IMR-90 (cell line): ENCODE data around the gene TRIM28. TPM values are rescaled to one million over a fixed set of nuclear protein-coding genes. Genes with fewer than 3 reads are reported as not detected.

Experiments
- ATAC-seq: fragments of 200-7000 bp; cut with Tn5 transposase; 2 replicates; pipeline ENCODE4 v1.9.1; 2020; ENCODE audit warnings: low read depth, mild to moderate bottlenecking, moderate library complexity
- BruUV-seq: library from RNA; stranded (reverse); fragments of 400-500 nt; replicated peaks from 2 replicates; lab custom pipeline; 2021; lab: Mats Ljungman, UMichigan
- CTCF ChIA-PET: fragments of 300-600 bp; formaldehyde crosslinking; extraction: SDS; loops from one replicate; lab custom pipeline; 2021; ENCODE audit warnings: antibody characterized with exemption; lab: Yijun Ruan, JAX
- POLR2A ChIA-PET: fragments of 300-600 bp; sonication (Branson Sonifier 250); formaldehyde crosslinking; loops from one replicate; lab custom pipeline; 2022; ENCODE audit warnings: antibody characterized with exemption; ENCODE audit not compliant: unreplicated experiment; lab: Charles Lee
- DNase-seq: peaks from one replicate; pipeline ENCODE4 v3.0.0; 2013
- H2AFZ ChIP-seq: replicated peaks from 2 replicates; pipeline ENCODE3; 2013; ENCODE audit warnings: low read length, mild to moderate bottlenecking; ENCODE audit not compliant: poor library complexity
- H2AK5ac ChIP-seq: 2 replicates; pipeline ENCODE4 v1.6.1; 2013; ENCODE audit warnings: low read depth, low read length, inconsistent platforms
- H2AK9ac ChIP-seq: replicated peaks from 2 replicates; pipeline ENCODE3; 2013; ENCODE audit warnings: mild to moderate bottlenecking, low read depth, low read length, moderate library complexity; ENCODE audit not compliant: poor library complexity
- H2BK120ac ChIP-seq: 2 replicates; pipeline ENCODE4 v1.6.1; 2013; ENCODE audit warnings: low read depth, low read length, inconsistent platforms
- H2BK15ac ChIP-seq: 3 replicates; pipeline ENCODE4 v1.6.1; 2013; ENCODE audit warnings: low read depth, low read length, inconsistent platforms
- H2BK20ac ChIP-seq: 2 replicates; pipeline ENCODE4 v1.6.1; 2013; ENCODE audit warnings: low read depth, mild to moderate bottlenecking, inconsistent platforms, low read length, moderate library complexity
- H2BK5ac ChIP-seq: 2 replicates; pipeline ENCODE4 v1.6.1; 2013; ENCODE audit warnings: mild to moderate bottlenecking, low read depth, low read length, inconsistent platforms; ENCODE audit not compliant: poor library complexity, severe bottlenecking
- H3K14ac ChIP-seq: replicated peaks from 2 replicates; pipeline ENCODE4 v1.6.1; 2013; ENCODE audit warnings: low read depth, low read length, inconsistent platforms
- H3K18ac ChIP-seq: 2 replicates; pipeline ENCODE4 v1.6.1; 2013; ENCODE audit warnings: low read depth, low read length, control low read depth
- H3K23ac ChIP-seq: 2 replicates; pipeline ENCODE4 v1.6.1; 2013; ENCODE audit warnings: low read depth, low read length, inconsistent platforms
- H3K27ac ChIP-seq: 2 replicates; pipeline ENCODE4 v1.5.1; 2013; ENCODE audit warnings: mild to moderate bottlenecking, control low read depth, low read length; ENCODE audit not compliant: insufficient read depth
- H3K27me3 ChIP-seq: 2 replicates; pipeline ENCODE4 v1.6.1; 2013; ENCODE audit warnings: low read length; ENCODE audit not compliant: control insufficient read depth, insufficient read depth
- H3K36me3 ChIP-seq: 2 replicates; pipeline ENCODE4 v1.6.1; 2013; ENCODE audit warnings: low read length, mixed read lengths; ENCODE audit not compliant: control insufficient read depth, insufficient read depth
- H3K4ac ChIP-seq: 2 replicates; pipeline ENCODE4 v1.6.1; 2013; ENCODE audit warnings: low read depth, low read length, inconsistent platforms
- H3K4me1 ChIP-seq: 2 replicates; pipeline ENCODE4 v1.6.1; 2013; ENCODE audit warnings: low read length, mixed read lengths; ENCODE audit not compliant: control insufficient read depth, insufficient read depth
- H3K4me2 ChIP-seq: 2 replicates; pipeline ENCODE4 v1.6.1; 2013; ENCODE audit warnings: low read depth, mild to moderate bottlenecking, control low read depth, low read length, moderate library complexity
- H3K4me3 ChIP-seq: 2 replicates; pipeline ENCODE4 v1.5.1; 2013; ENCODE audit warnings: low read depth, mild to moderate bottlenecking, control low read depth, low read length, moderate library complexity; ENCODE audit not compliant: insufficient read depth
- H3K56ac ChIP-seq: 2 replicates; pipeline ENCODE4 v1.6.1; 2013; ENCODE audit warnings: low read length, inconsistent platforms; ENCODE audit not compliant: insufficient read depth; ENCODE audit errors: extremely low read depth
- H3K79me1 ChIP-seq, 2 experiments: 2 replicates each; pipeline ENCODE4 v1.6.1; 2013; ENCODE audit warnings: low read length in 2 of 2, inconsistent platforms in 1 of 2, low read depth in 1 of 2
- H3K9ac ChIP-seq: 2 replicates; pipeline ENCODE4 v1.6.1; 2013; ENCODE audit warnings: low read depth, low read length, control low read depth
- H3K9me1 ChIP-seq: 2 replicates; pipeline ENCODE4 v1.6.1; 2013; ENCODE audit warnings: low read length, inconsistent platforms; ENCODE audit not compliant: insufficient read depth
- H3K9me3 ChIP-seq: 2 replicates; pipeline ENCODE4 v1.6.1; 2013; ENCODE audit warnings: low read length; ENCODE audit not compliant: control insufficient read depth, insufficient read depth
- H4K20me1 ChIP-seq: 2 replicates; pipeline ENCODE4 v1.6.1; 2013; ENCODE audit warnings: low read length, inconsistent platforms; ENCODE audit not compliant: insufficient read depth
- H4K5ac ChIP-seq: 2 replicates; pipeline ENCODE4 v1.6.1; 2013; ENCODE audit warnings: mild to moderate bottlenecking, low read depth, low read length, control low read depth
- H4K8ac ChIP-seq, 2 experiments: 2 replicates each; pipeline ENCODE4 v1.6.1; 2013; ENCODE audit warnings: low read depth in 2 of 2, low read length in 2 of 2, control low read depth in 1 of 2, inconsistent platforms in 1 of 2
- H4K91ac ChIP-seq: 2 replicates; pipeline ENCODE4 v1.6.1; 2013; ENCODE audit warnings: low read depth, low read length, inconsistent platforms; ENCODE audit not compliant: insufficient read depth
- CEBPB ChIP-seq: IDR thresholded peaks from 2 replicates; pipeline ENCODE4 v1.6.1; 2012; ENCODE audit warnings: low read depth, low read length, improper control_type of control experiment
- CTCF ChIP-seq: conservative IDR thresholded peaks from 2 replicates; pipeline ENCODE4 v1.5.1; 2012; ENCODE audit warnings: mild to moderate bottlenecking, low read depth, low read length, improper control_type of control experiment
- MXI1 ChIP-seq: IDR thresholded peaks from 2 replicates; pipeline ENCODE4 v1.6.1; 2012; ENCODE audit warnings: low read depth, mild to moderate bottlenecking, low read length, moderate library complexity, borderline replicate concordance
- RCOR1 ChIP-seq: IDR thresholded peaks from 2 replicates; pipeline ENCODE4 v1.6.1; 2012; ENCODE audit warnings: mild to moderate bottlenecking, low read length, improper control_type of control experiment; ENCODE audit not compliant: insufficient replicate concordance
- RFX5 ChIP-seq: IDR thresholded peaks from 2 replicates; pipeline ENCODE4 v1.8.0; 2012; ENCODE audit warnings: low read depth, mild to moderate bottlenecking, low read length, moderate library complexity
- SMC3 ChIP-seq: fragments of 150-350 bp; IDR thresholded peaks from 2 replicates; pipeline ENCODE4 v1.6.1; 2016; ENCODE audit warnings: low read depth, mild to moderate bottlenecking, antibody characterized with exemption, low read length, moderate library complexity
- WGBS, 2 experiments: methylation state at CpG; one replicate each; pipeline versions ENCODE4 v1.1.5 to v1.1.7; 2013; ENCODE audit warnings: missing lambda C conversion rate in 2 of 2; ENCODE audit not compliant: insufficient read length in 1 of 2; ENCODE audit errors: extremely low coverage in 2 of 2; 5-methylcytosine and 5-hydroxymethylcytosine counted together
- dilution Hi-C: fragments of 300-500 bp; cut with HindIII; formaldehyde crosslinking; loops from one replicate; pipeline ENCODE4 v1.14.3; 2018; ENCODE audit warnings: low sequenced_read_pairs; ENCODE audit not compliant: unreplicated experiment
- in situ Hi-C: fragments of 300-500 bp; cut with MboI; formaldehyde crosslinking; loops from 3 replicates; pipeline ENCODE4 v1.14.3; 2019; ENCODE audit warnings: low sequenced_read_pairs, inconsistent platforms, mixed read lengths
- intact Hi-C: fragments of 100-400 bp; cut with micrococcal nuclease; formaldehyde crosslinking; loops from 2 replicates; pipeline ENCODE4 v1.10.0; 2022
- polyA plus RNA-seq, 3 experiments: library from polyadenylated mRNA; depleted of rRNA; stranded (reverse); fragments of >200 nt; gene quantifications; 2 replicates each; pipeline ENCODE4 v1.2.3, GENCODE V29; 2012; ENCODE audit warnings: low replicate concordance in 1 of 3
- total RNA-seq: library from RNA; depleted of rRNA; stranded (reverse); fragments of >200 nt; gene quantifications from 2 replicates; pipeline ENCODE4 v1.2.3, GENCODE V29; 2012

TRIM28 gene
- total and polyA plus RNA-seq, 2 of the 4 experiments (the other 2 are of a cell fraction) = 349 to 465 TPM

- Histone ChIP-seq H3K9ac (no peak overlapping the region), H3K4me2 (no peak overlapping the region), H4K20me1 (0 out of 2 replicates have a peak, but pooled peaks cover 4% of the 10 kb centered on the region), H3K9me3 (no peaks in the 10 kb centered on the region), H3K27ac (no peak overlapping the region), H2AK9ac (no peak overlapping the region), H3K18ac (no peak overlapping the region), H2BK20ac (no peak overlapping the region), H4K5ac (no peak overlapping the region), H2AK5ac (no peak overlapping the region), H2AFZ (no peak overlapping the region), H2BK5ac (no peak overlapping the region), H3K14ac (no peak overlapping the region), H2BK120ac (no peak overlapping the region), H3K23ac (no peak overlapping the region), H2BK15ac (no peak overlapping the region), H3K79me1 (peaks cover 9 to 32% of the 10 kb centered on the region in 2 experiments; a peak in 3 of 4 replicates), H3K56ac (no peak overlapping the region), H3K27me3 (no peaks in the 10 kb centered on the region), H3K9me1 (peaks cover 9% of the 10 kb centered on the region), H3K4me1 (peaks cover 2% of the 10 kb centered on the region; the same call in 1 of the 2 replicates), H3K4ac (no peak overlapping the region), H4K8ac (no peak overlapping the region), H3K36me3 (peaks cover 13% of the 10 kb centered on the region; the same call in 1 of the 2 replicates), H4K91ac (no peak overlapping the region), H3K4me3 (no peak overlapping the region)
- intact Hi-C loops = no loop called here
- no peak for ATAC-seq
- WGBS, 2 experiments = 100% methylated on average over 5 of the region's 8 CpGs; no CpG with 5 or more reads in 1 of the 2 experiments
- dilution Hi-C loops = no loop called here
- DNase-seq = no peak
- POLR2A ChIA-PET = no interaction called here
- no TSS peak for BruUV-seq
- in situ Hi-C loops = no loop called here
- TF ChIP-seq RCOR1 = no peak
- no peak for TF ChIP-seq MXI1
- no peak for TF ChIP-seq SMC3
- no peak for TF ChIP-seq CEBPB
- no peak for TF ChIP-seq RFX5
- no peak for TF ChIP-seq CTCF
- CTCF ChIA-PET = no interaction called here
These were observed 27.7 kb downstream of the TRIM28 start for GRCh38 chr19:58571575-58571947.
